Activated CD8-positive, alpha-beta T cell treated with anti-CD3 and anti-CD28 coated beads for 36 hours (primary cell): Measurements from ENCODE around the gene EFCAB12. TPM values are rescaled to one million over a fixed set of nuclear protein-coding genes. Genes with fewer than 3 reads are reported as not detected.

Source experiments
- ATAC-seq: fragments of 200-7000 bp; cut with Tn5 transposase; one replicate; pipeline ENCODE4 v1.10.0; 2021; ENCODE audit warnings: mild to moderate bottlenecking, moderate library complexity
- CTCF ChIA-PET: fragments of 350-600 bp; sonication (Branson Sonifier 250); formaldehyde crosslinking; loops from one replicate; lab custom pipeline; 2021; ENCODE audit warnings: antibody characterized with exemption; lab: Charles Lee
- POLR2A ChIA-PET: fragments of 350-600 bp; sonication (Branson Sonifier 250); formaldehyde crosslinking; loops from one replicate; lab custom pipeline; 2021; ENCODE audit warnings: antibody characterized with exemption; lab: Charles Lee
- DNase-seq: peaks from one replicate; pipeline ENCODE4 v3.0.0-alpha.2; 2020
- H3K27ac Mint-ChIP-seq: one replicate; pipeline ENCODE4 v1.8.0; 2021; ENCODE audit warnings: mild to moderate bottlenecking, mixed read lengths
- H3K27me3 Mint-ChIP-seq: one replicate; pipeline ENCODE4 v1.8.0; 2021; ENCODE audit warnings: mixed read lengths
- H3K36me3 Mint-ChIP-seq: one replicate; pipeline ENCODE4 v1.8.0; 2021; ENCODE audit warnings: low read depth, mixed read lengths
- H3K4me1 Mint-ChIP-seq: one replicate; pipeline ENCODE4 v1.8.0; 2021; ENCODE audit warnings: low read depth, mixed read lengths
- H3K4me3 Mint-ChIP-seq: one replicate; pipeline ENCODE4 v1.8.0; 2021; ENCODE audit warnings: mild to moderate bottlenecking, moderate library complexity, mixed read lengths
- H3K9me3 Mint-ChIP-seq: one replicate; pipeline ENCODE4 v1.8.0; 2021; ENCODE audit warnings: mixed read lengths
- CTCF ChIP-seq: fragments of 200-600 bp; IDR thresholded peaks from one replicate; pipeline ENCODE4 v1.8.0; 2022; ENCODE audit warnings: antibody characterized with exemption, mild to moderate bottlenecking
- intact Hi-C: fragments of 100-400 bp; cut with micrococcal nuclease; formaldehyde crosslinking; loops from one replicate; pipeline ENCODE4 v1.10.0; 2022
- total RNA-seq, 2 experiments: library from RNA; stranded (reverse); gene quantifications; one replicate each; pipeline ENCODE4 v1.2.3, GENCODE V29; 2021

The EFCAB12 gene
- total RNA-seq, 2 experiments from 2014 or later, result 0.56 to 0.65 TPM

GRCh38 chr3:129448186-129448895 is 19.9 kb upstream of the EFCAB12 start:
- intact Hi-C loops, result no loop called here
- ATAC-seq, result no peak
- Mint-ChIP-seq H3K27ac (no peak overlapping the region), H3K9me3 (no peaks in the 10 kb centered on the region), H3K27me3 (no peaks in the 10 kb centered on the region), H3K4me1 (peaks cover 3% of the 10 kb centered on the region), H3K4me3 (no peak overlapping the region), H3K36me3 (peaks cover 7% of the 10 kb centered on the region)
- no peak for TF ChIP-seq CTCF
- CTCF ChIA-PET, result interaction anchor here (1.5 kb wide), 1 partner anchor 96 kb away, joined by 3 read pairs; no protein-coding TSS in a partner anchor
- POLR2A ChIA-PET, result no interaction called here
- DNase-seq, result no peak

GRCh38 chr3:129446926-129447325 is 18.5 kb upstream of the EFCAB12 start:
- ChIA-PET POLR2A (no interaction called here), CTCF (no interaction called here)
- H3K27ac Mint-ChIP-seq, result no peak overlapping the region
- DNase-seq, result no peak
- no peak for ATAC-seq
- no peaks in the 10 kb centered on the region for H3K36me3 Mint-ChIP-seq
- no peaks in the 10 kb centered on the region for H3K9me3 Mint-ChIP-seq
- H3K4me1 Mint-ChIP-seq, result peaks cover 15% of the 10 kb centered on the region
- intact Hi-C loops, result no loop called here
- no peak for TF ChIP-seq CTCF
- H3K27me3 Mint-ChIP-seq, result no peaks in the 10 kb centered on the region
- no peak overlapping the region for H3K4me3 Mint-ChIP-seq

GRCh38 chr3:129445471-129445870 is 17.0 kb upstream of the EFCAB12 start:
- no peaks in the 10 kb centered on the region for H3K36me3 Mint-ChIP-seq
- peaks cover 22% of the 10 kb centered on the region for H3K4me1 Mint-ChIP-seq
- intact Hi-C loops, result no loop called here
- ChIA-PET POLR2A (no interaction called here), CTCF (interaction anchor here (0.6 to 1.3 kb wide), 3 partner anchors 11 to 62 kb away, joined by 3 to 4 read pairs (median 3); no protein-coding TSS in a partner anchor)
- TF ChIP-seq CTCF, result no peak
- H3K27ac Mint-ChIP-seq, result no peak overlapping the region
- no peak overlapping the region for H3K4me3 Mint-ChIP-seq
- no peaks in the 10 kb centered on the region for H3K9me3 Mint-ChIP-seq
- no peaks in the 10 kb centered on the region for H3K27me3 Mint-ChIP-seq
- no peak for ATAC-seq
- no peak for DNase-seq

GRCh38 chr3:129442947-129443346 is 14.5 kb upstream of the EFCAB12 start:
- Mint-ChIP-seq H3K9me3 (no peaks in the 10 kb centered on the region), H3K27ac (no peak overlapping the region), H3K4me1 (peaks cover 28% of the 10 kb centered on the region), H3K36me3 (peaks cover under 1% of the 10 kb centered on the region), H3K4me3 (no peak overlapping the region), H3K27me3 (no peaks in the 10 kb centered on the region)
- no peak for TF ChIP-seq CTCF
- DNase-seq (no peak), ATAC-seq (no peak)
- CTCF ChIA-PET, result no interaction called here
- intact Hi-C loops, result no loop called here
- POLR2A ChIA-PET, result interaction anchor here (0.6 kb wide), 1 partner anchor 32 kb away, joined by 3 read pairs; no protein-coding TSS in a partner anchor

- Mint-ChIP-seq H3K4me1 (peaks cover 33% of the 10 kb centered on the region), H3K4me3 (no peak overlapping the region), H3K27me3 (no peaks in the 10 kb centered on the region), H3K36me3 (peaks cover 6% of the 10 kb centered on the region), H3K27ac (no peak overlapping the region), H3K9me3 (no peaks in the 10 kb centered on the region)
- DNase-seq, result no peak
- ATAC-seq, result no peak
- TF ChIP-seq CTCF, result no peak
- ChIA-PET POLR2A (interaction anchor here (0.6 kb wide), 1 partner anchor 32 kb away, joined by 3 read pairs; no protein-coding TSS in a partner anchor), CTCF (no interaction called here)
- intact Hi-C loops, result no loop called here
Measured at GRCh38 chr3:129442486-129442885, 14.1 kb upstream of the EFCAB12 start.
